KMS-11 (cell line): ENCODE measurements around the gene RAB10.
"Not testable (repeated sequence)": the region's sequence is repeated elsewhere in the genome, so short reads cannot be mapped to it uniquely, and the experiment has no call there.

Experiments used
- H2AFZ ChIP-seq: fragments of 200-600 bp; sonication (generic); 2 replicates; pipeline ENCODE4 v1.6.1; 2016; ENCODE audit warnings: antibody characterized with exemption, mixed run types, low read depth
- H3K27ac ChIP-seq: fragments of 200-600 bp; sonication (generic); 2 replicates; pipeline ENCODE4 v1.6.1; 2016; ENCODE audit warnings: mild to moderate bottlenecking, mixed run types
- H3K27me3 ChIP-seq: fragments of 200-600 bp; sonication (generic); 2 replicates; pipeline ENCODE4 v1.6.1; 2017; ENCODE audit warnings: mild to moderate bottlenecking, low read depth, mixed run types, moderate library complexity; ENCODE audit not compliant: insufficient read depth
- H3K36me3 ChIP-seq: fragments of 200-600 bp; sonication (generic); 2 replicates; pipeline ENCODE4 v1.6.1; 2017; ENCODE audit warnings: mild to moderate bottlenecking, mixed run types; ENCODE audit not compliant: insufficient read depth
- H3K4me1 ChIP-seq: fragments of 200-600 bp; sonication (generic); 2 replicates; pipeline ENCODE4 v1.6.1; 2016; ENCODE audit warnings: mild to moderate bottlenecking, low read depth, mixed run types; ENCODE audit not compliant: poor library complexity, severe bottlenecking
- H3K4me2 ChIP-seq: fragments of 200-600 bp; sonication (generic); 2 replicates; pipeline ENCODE4 v1.7.0; 2016; ENCODE audit warnings: mild to moderate bottlenecking, mixed run types
- H3K4me3 ChIP-seq: fragments of 200-600 bp; sonication (generic); IDR thresholded peaks from 2 replicates; pipeline ENCODE4 v1.6.1; 2017; ENCODE audit warnings: low read depth, low read length, mixed read lengths; ENCODE audit not compliant: insufficient read depth
- H3K79me2 ChIP-seq: fragments of 200-600 bp; sonication (generic); 2 replicates; pipeline ENCODE4 v1.6.1; 2016; ENCODE audit warnings: low read depth, mixed run types; ENCODE audit not compliant: insufficient read depth
- H3K9ac ChIP-seq: fragments of 200-600 bp; sonication (generic); 2 replicates; pipeline ENCODE4 v1.6.1; 2016; ENCODE audit warnings: mild to moderate bottlenecking, mixed run types
- H4K20me1 ChIP-seq: fragments of 200-600 bp; sonication (generic); 2 replicates; pipeline ENCODE4 v1.6.1; 2016; ENCODE audit warnings: mild to moderate bottlenecking, mixed run types; ENCODE audit not compliant: insufficient read depth
- CTCF ChIP-seq: fragments of 200-600 bp; sonication (generic); conservative IDR thresholded peaks from 2 replicates; pipeline ENCODE4 v1.6.1; 2017; ENCODE audit warnings: low read depth, mild to moderate bottlenecking, antibody characterized with exemption, low read length, moderate library complexity, mixed read lengths

The RAB10 gene

GRCh38 chr2:26011990-26012856, 21.7 kb upstream of the RAB10 start:
- peaks cover 2% of the 10 kb centered on the region for H3K4me1 ChIP-seq
- H3K27me3 ChIP-seq = no peaks in the 10 kb centered on the region
- H2AFZ ChIP-seq = no peak overlapping the region
- H3K27ac ChIP-seq = no peak overlapping the region
- H3K4me3 ChIP-seq = no peak overlapping the region
- no peak overlapping the region for H3K4me2 ChIP-seq
- no peaks in the 10 kb centered on the region for H3K36me3 ChIP-seq
- H3K79me2 ChIP-seq = no peaks in the 10 kb centered on the region
- no peak overlapping the region for H3K9ac ChIP-seq
- TF ChIP-seq CTCF = no peak
- H4K20me1 ChIP-seq = no peaks in the 10 kb centered on the region

GRCh38 chr2:26013668-26014067, 20.2 kb upstream of the RAB10 start:
- no peak for TF ChIP-seq CTCF
- peaks cover 16% of the 10 kb centered on the region for H3K4me1 ChIP-seq

GRCh38 chr2:26016012-26016705, 17.7 kb upstream of the RAB10 start:
- Histone ChIP-seq H3K4me2 (no peak overlapping the region), H2AFZ (no peak overlapping the region)

More at GRCh38 chr2:26013668-26014067, 20.2 kb upstream of the RAB10 start:
- H3K4me2 ChIP-seq = no peak overlapping the region
- no peak overlapping the region for H3K27ac ChIP-seq
- no peaks in the 10 kb centered on the region for H3K79me2 ChIP-seq
- H3K9ac ChIP-seq = no peak overlapping the region
- H4K20me1 ChIP-seq = no peaks in the 10 kb centered on the region
- no peak overlapping the region for H3K4me3 ChIP-seq
- no peaks in the 10 kb centered on the region for H3K36me3 ChIP-seq
- H3K27me3 ChIP-seq = no peaks in the 10 kb centered on the region
- H2AFZ ChIP-seq = no peak overlapping the region

GRCh38 chr2:26016706-26017045, 17.2 kb upstream of the RAB10 start:
- not testable (repeated sequence) for H4K20me1 ChIP-seq, H2AFZ ChIP-seq, H3K36me3 ChIP-seq, H3K4me3 ChIP-seq, H3K4me2 ChIP-seq, H3K9ac ChIP-seq, H3K79me2 ChIP-seq, H3K27me3 ChIP-seq, H3K27ac ChIP-seq
- H3K4me1 ChIP-seq = peaks cover 25% of the 10 kb centered on the region

More at GRCh38 chr2:26016012-26016705, 17.7 kb upstream of the RAB10 start:
- H3K36me3 ChIP-seq = no peaks in the 10 kb centered on the region
- no peak overlapping the region for H3K27ac ChIP-seq
- H3K4me1 ChIP-seq = peaks cover 25% of the 10 kb centered on the region
- no peak for TF ChIP-seq CTCF
- no peaks in the 10 kb centered on the region for H3K79me2 ChIP-seq
- no peak overlapping the region for H3K4me3 ChIP-seq
- H4K20me1 ChIP-seq = no peaks in the 10 kb centered on the region
- H3K9ac ChIP-seq = no peak overlapping the region
- no peaks in the 10 kb centered on the region for H3K27me3 ChIP-seq
